Upper lobe of right lung (tissue), 1 donor: ENCODE data around the gene ZNF605. TPM values are rescaled to one million over a fixed set of nuclear protein-coding genes. Genes with fewer than 3 reads are reported as not detected.
A peak's percentile ranks its signal among the peaks of the same experiment; 100 is the strongest.
"Not testable (repeated sequence)": the region's sequence is repeated elsewhere in the genome, so short reads cannot be mapped to it uniquely, and the experiment has no call there.

Experiments used
- ATAC-seq: fragments of 200-7000 bp; cut with Tn5 transposase; one replicate; pipeline ENCODE4 v1.9.1; 2020; ENCODE audit warnings: mild to moderate bottlenecking, moderate library complexity
- DNase-seq: peaks from one replicate; pipeline ENCODE4 v3.0.0-alpha.2; 2020
- H3K27ac ChIP-seq: fragments of 200-600 bp; one replicate; pipeline ENCODE4 v1.8.0; 2022
- H3K27me3 ChIP-seq: fragments of 200-600 bp; one replicate; pipeline ENCODE4 v1.8.0; 2022; ENCODE audit warnings: mild to moderate bottlenecking
- H3K36me3 ChIP-seq: fragments of 200-600 bp; one replicate; pipeline ENCODE4 v1.8.0; 2022
- H3K4me1 ChIP-seq: fragments of 200-600 bp; one replicate; pipeline ENCODE4 v1.8.0; 2022
- H3K4me3 ChIP-seq: fragments of 200-600 bp; one replicate; pipeline ENCODE4 v1.8.0; 2022; ENCODE audit warnings: mild to moderate bottlenecking
- H3K9me3 ChIP-seq: fragments of 200-600 bp; one replicate; pipeline ENCODE4 v1.8.0; 2022
- CTCF ChIP-seq: fragments of 200-600 bp; IDR thresholded peaks from one replicate; pipeline ENCODE4 v1.8.0; 2022; ENCODE audit warnings: antibody characterized with exemption
- intact Hi-C: fragments of 100-400 bp; cut with DNase I; formaldehyde crosslinking; loops from one replicate; pipeline ENCODE4 v1.11.0; 2022
- long read RNA-seq: library from polyadenylated mRNA; unstranded; transcript quantifications from one replicate; pipeline ENCODE4 v2.0.0, GENCODE V29; 2021
- total RNA-seq: library from RNA; stranded (reverse); fragmentation: NEBNext Ultra II Directional; extraction: Animal tissue kit (Norgen Biotek cat#: 25700); gene quantifications from one replicate; pipeline ENCODE4 v1.2.1, GENCODE V29; 2021
- donor health status: DM: no; HTN: yes; CAD: no; lungs with severe emphysema.

Gene ZNF605
- 13.4 TPM for total RNA-seq
- long read RNA-seq, partial matches to known transcripts = 0 of 7 reads
- long read RNA-seq, other reads (novel, unspliced or antisense) = 4 of 7 reads

GRCh38 chr12:132956011-132956788 lies at the start of gene ZNF605:
Gene ZNF605 (minus strand): TSS chr12:132956306. CDS start chr12:132945635, 10,671 bp downstream.
- H3K4me1 ChIP-seq = peaks cover 14% of the 10 kb centered on the region
- no peak for TF ChIP-seq CTCF
- no peaks in the 10 kb centered on the region for H3K9me3 ChIP-seq
- ATAC-seq (peak; percentile 97), DNase-seq (peak; percentile 95)
- no peaks in the 10 kb centered on the region for H3K27me3 ChIP-seq
- H3K36me3 ChIP-seq = no peaks in the 10 kb centered on the region
- intact Hi-C loops = no loop called here
- H3K27ac ChIP-seq = peak within 1 kb of the TSS; percentile 96
- H3K4me3 ChIP-seq = peak within 1 kb of the TSS; percentile 80

GRCh38 chr12:132998741-132999140 lies 42.6 kb upstream of the ZNF605 start:
- no peak for ATAC-seq
- Histone ChIP-seq H3K27me3 (no peaks in the 10 kb centered on the region), H3K27ac (no peak overlapping the region), H3K4me1 (no peaks in the 10 kb centered on the region), H3K4me3 (no peak overlapping the region), H3K36me3 (no peaks in the 10 kb centered on the region), H3K9me3 (peaks cover 92% of the 10 kb centered on the region)
- TF ChIP-seq CTCF = no peak
- intact Hi-C loops = no loop called here
- DNase-seq = no peak

- no peaks in the 10 kb centered on the region for H3K36me3 ChIP-seq
- peak overlapping the region; percentile 98 for H3K4me3 ChIP-seq
- DNase-seq (no peak), ATAC-seq (no peak)
- TF ChIP-seq CTCF = no peak
- no peaks in the 10 kb centered on the region for H3K27me3 ChIP-seq
- intact Hi-C loops = no loop called here
- H3K27ac ChIP-seq = peak overlapping the region; percentile 87
- H3K4me1 ChIP-seq = peaks cover 19% of the 10 kb centered on the region
- H3K9me3 ChIP-seq = peaks cover 18% of the 10 kb centered on the region
Measured at GRCh38 chr12:132986885-132987225, 30.7 kb upstream of the ZNF605 start.

- H3K27me3 ChIP-seq = no peaks in the 10 kb centered on the region
- no peaks in the 10 kb centered on the region for H3K36me3 ChIP-seq
- ATAC-seq (peak; percentile 100), DNase-seq (peak; percentile 95)
- peaks cover 19% of the 10 kb centered on the region for H3K4me1 ChIP-seq
- no peak for TF ChIP-seq CTCF
- peaks cover 14% of the 10 kb centered on the region for H3K9me3 ChIP-seq
- H3K4me3 ChIP-seq = peak within 1 kb of the TSS; percentile 98
- intact Hi-C loops = no loop called here
- peak within 1 kb of the TSS; percentile 87 for H3K27ac ChIP-seq
Measured at GRCh38 chr12:132986001-132986884, 30.1 kb upstream of the ZNF605 start, which contains the start of gene ZNF26. Gene ZNF26 (plus strand): TSS chr12:132986367. CDS start chr12:132986841, 474 bp downstream.

GRCh38 chr12:132976870-132977269 lies 20.8 kb upstream of the ZNF605 start:
- ATAC-seq, H3K27ac ChIP-seq, intact Hi-C loops, H3K4me1 ChIP-seq, H3K4me3 ChIP-seq, H3K9me3 ChIP-seq, H3K27me3 ChIP-seq, H3K36me3 ChIP-seq: not testable (repeated sequence)
- peak; percentile 72 for DNase-seq
- peak; percentile 40 for TF ChIP-seq CTCF
